Stimulated activated naive CD4-positive, alpha-beta T cell treated with Interleukin-2 at 50 U/mL for 16 hours (primary cell): ENCODE measurements around the gene TSC22D4.

ENCODE experiments used
- DNase-seq: peaks from one replicate; lab custom pipeline; 2025; lab: John Stamatoyannopoulos, UW

Gene TSC22D4

DNA sequence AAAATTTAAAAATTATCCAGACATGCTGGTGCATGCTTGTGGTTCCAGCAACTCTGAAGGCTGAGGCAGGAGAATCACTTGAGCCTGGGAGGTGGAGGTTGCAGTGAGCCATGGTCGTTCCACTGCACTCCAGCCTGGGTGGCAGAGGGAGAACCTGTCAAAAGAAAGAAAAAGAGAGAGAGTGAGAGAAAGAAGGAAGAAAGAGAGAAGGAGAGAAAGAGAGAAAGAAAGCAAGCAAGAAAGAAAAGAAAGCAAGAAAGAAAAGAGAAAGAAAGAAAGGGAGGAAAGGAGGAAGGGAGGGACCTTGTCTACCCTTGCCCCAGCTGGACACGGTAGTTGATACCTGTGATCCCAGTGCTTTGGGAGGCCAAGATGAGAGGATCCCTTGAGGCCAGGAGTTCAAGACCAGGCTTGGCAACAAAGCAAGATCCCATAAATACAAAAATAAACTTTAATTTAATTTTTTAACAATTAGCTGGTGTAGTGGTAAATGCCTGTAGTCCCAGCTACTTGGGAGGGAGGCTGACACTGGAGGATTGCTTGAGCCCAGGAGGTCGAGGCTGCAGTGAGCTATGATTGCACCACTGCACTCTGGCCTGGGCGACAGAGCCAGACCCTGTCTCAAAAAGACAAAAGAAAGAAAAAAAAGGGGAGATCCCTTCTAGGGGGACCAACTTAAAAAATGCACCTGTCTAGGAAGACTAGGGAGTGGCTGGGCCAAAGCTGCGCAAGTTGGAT lies 13.9 kb upstream of the TSC22D4 start:
- no peak for DNase-seq

DNA sequence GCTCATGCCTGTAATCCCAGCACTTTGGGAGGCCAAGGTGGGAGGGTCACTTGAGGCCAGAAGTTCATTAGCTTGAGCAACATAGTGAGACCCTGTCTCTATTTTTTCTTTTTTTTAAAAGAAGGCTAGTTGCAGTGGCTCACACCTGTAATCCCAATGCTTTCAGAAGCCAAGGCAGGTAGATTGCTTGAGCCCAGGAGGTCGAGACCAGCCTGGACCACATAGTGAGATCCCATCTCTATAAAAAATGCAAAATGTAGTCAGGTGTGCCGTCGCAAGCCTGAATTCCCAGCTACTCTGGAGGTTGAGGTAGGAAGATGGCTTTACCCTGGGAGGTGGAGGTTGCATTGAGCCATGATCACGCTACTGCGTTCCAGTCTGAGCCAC lies 12.2 kb upstream of the TSC22D4 start:
- no peak for DNase-seq

- DNase-seq = no peak
Measured at GRCh38 chr7:100490483-100491191, 11.6 kb upstream of the TSC22D4 start.

- no peak for DNase-seq
Measured at GRCh38 chr7:100489824-100490223, 10.8 kb upstream of the TSC22D4 start.

- no peak for DNase-seq
Measured at GRCh38 chr7:100489121-100489520, 10.1 kb upstream of the TSC22D4 start.

DNA sequence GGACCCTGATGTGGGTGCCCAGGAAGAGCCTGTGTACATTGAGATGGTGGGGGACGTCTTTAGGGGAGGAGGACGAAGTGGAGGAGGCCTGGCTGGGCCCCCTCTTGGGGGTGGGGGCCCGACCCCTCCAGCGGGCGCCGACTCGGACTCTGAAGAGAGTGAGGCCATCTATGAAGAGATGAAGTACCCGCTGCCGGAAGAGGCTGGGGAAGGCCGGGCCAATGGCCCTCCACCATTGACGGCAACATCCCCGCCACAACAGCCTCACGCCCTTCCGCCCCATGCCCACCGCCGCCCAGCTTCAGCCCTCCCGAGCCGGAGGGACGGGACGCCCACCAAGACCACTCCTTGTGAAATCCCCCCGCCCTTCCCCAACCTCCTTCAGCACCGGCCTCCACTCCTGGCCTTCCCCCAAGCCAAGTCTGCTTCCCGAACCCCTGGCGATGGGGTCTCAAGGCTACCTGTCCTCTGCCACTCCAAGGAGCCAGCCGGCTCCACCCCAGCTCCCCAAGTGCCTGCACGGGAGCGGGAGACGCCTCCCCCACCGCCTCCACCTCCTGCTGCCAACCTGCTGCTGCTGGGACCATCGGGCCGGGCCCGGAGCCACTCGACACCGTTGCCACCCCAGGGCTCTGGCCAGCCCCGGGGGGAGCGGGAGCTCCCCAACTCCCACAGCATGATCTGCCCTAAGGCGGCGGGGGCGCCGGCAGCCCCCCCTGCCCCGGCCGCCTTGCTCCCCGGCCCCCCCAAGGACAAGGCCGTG lies 9.5 kb upstream of the TSC22D4 start:
- DNase-seq = no peak

- no peak for DNase-seq
Measured at GRCh38 chr7:100486753-100487446, 7.9 kb upstream of the TSC22D4 start.

DNA sequence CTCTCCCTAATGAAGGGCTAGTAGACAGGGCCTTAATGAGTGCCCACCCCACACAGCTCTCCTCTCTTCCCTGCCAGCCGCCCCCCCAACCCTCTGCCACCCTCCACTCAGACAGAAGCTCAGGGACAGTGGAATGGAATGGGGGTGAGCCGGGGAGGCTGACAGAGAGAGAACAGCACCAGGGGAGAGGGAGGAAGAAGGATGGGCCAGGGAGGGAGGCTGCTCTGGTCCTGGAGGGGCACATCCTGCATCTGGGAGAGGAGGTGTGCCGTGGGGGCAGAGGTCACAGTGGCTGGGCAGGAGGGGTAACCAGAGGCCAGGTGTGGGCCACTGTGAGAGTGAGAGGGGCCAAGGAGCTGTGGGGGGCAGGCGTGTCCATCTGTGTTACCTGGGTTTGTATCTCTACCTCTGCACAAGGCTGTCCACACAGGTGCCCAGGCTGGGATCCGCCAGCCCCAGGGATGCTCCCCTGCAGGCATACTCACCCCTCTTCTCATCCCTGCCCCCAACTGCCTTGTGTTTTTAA lies 7.2 kb upstream of the TSC22D4 start:
- DNase-seq = no peak

GRCh38 chr7:100485471-100485876 lies 6.5 kb upstream of the TSC22D4 start:
- DNase-seq = no peak

- DNase-seq = no peak
Measured at GRCh38 chr7:100484673-100485045, 5.6 kb upstream of the TSC22D4 start.

GRCh38 chr7:100483722-100484672 lies 5.0 kb upstream of the TSC22D4 start, which contains the start of gene NYAP1:
NYAP1 (plus strand) TSS chr7:100483927; CDS start chr7:100485312, 1,385 bp downstream.
- peak; percentile 46 for DNase-seq

GRCh38 chr7:100483090-100483721 lies 4.2 kb upstream of the TSC22D4 start:
- DNase-seq = peak; percentile 72

DNA sequence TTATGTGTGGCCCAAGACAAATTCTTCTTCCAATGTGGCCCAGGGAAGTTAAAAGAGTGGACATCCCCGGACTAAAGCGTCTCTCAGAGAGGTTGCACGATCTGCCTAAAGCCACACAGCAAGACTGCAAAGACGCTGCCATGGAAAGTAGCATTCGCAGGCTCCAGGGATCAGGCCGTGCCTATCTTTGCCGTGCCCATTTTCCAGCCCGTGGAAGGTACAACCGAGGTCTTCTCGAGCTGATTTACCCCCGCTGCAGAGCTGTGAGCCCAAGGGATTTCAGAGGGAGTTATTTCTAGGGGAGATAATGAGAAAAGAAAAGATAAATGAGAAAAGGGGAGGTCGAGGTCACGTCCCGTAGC lies 3.7 kb upstream of the TSC22D4 start:
- no peak for DNase-seq

GRCh38 chr7:100481466-100481865 lies 2.5 kb upstream of the TSC22D4 start:
- DNase-seq = no peak

DNA sequence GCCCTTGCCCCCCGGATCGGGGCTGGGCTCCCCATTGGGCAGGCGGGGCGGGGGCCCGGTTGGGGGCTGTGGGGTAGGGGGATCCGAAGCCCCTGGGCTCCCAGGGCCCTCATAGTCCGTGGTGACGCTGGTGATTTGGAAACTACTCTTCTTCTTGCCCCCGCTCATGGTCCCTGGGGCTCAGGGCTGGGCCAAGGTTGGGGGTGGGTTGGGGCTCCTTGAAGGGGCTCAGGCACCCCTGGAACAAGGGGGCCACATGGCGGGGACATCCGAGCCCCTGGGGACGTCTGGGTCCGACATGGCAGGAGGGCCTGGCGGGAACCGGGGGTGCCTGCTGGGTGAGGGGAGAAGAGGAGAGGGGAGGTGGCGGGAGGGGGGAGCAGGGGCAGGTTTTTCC lies 1.1 kb downstream of the TSC22D4 start:
- DNase-seq = no peak

DNA sequence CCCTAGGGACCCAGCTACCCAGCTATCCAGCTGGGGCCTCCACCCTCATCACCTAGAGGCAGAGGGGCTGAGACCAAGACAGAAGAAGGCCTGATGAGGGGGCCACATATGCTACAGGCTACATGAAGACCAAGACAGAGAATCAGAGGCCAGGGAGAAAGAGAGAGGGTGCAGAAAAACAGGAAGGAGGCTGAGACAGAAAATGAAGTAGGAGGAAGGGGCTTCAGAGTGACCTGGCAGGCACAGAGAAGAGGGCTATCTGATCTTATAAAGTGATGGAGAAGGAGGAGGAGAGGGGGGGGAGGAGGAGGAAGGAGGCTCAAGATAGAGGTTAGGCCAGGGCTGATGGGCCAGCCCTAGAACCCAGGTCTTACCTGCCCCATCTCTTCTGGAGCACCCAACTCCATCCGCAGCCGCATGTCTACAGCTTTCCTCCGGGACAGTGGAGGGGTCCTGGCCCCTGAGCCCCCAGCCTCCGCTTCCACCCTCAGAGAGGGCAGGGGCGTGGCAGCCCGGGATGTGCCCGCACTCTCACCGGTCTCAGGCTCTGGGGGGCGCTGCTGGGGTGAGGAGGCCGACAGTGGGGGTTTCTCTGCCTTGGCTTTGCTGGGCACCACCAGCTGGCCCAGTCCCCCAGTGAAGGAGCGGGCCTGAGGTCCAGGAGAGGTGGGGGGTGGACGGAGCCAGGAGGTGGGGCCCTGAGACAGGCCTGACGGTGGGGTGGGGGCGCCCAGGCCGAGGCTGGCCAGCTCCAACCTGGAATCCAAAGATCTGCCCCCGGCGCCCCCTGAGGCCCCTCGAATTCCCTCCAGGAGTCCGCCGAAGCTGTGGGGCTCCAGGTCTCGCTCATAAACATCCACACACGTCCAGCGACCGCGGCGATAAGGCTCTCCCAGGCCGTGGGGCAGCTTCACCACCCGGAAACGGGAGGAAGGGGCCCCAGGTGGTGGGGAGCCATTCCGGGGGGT lies 1.8 kb downstream of the TSC22D4 start:
- peak; percentile 29 for DNase-seq

- DNase-seq = no peak
Measured at GRCh38 chr7:100476101-100476780, 2.8 kb downstream of the TSC22D4 start.

DNA sequence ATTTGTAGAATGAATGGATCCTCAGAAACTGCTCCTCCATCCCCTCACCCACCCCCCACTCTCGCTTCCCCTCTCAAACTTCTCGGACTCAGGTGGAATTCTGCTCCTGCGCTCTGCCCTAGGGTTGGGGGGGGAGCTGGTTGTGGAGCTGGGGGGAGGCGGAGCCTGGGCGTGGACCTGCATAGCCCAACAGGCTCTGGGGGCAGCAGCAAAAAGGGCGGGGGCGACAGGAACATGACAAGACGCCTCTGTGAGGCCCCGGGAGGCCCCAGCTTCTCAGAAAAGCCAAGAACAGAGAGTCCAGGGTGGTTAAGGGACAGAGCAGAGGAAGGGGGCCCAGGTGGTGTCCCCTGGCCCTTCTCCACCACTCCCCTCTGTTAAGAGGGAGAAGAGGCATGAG lies 3.5 kb downstream of the TSC22D4 start:
- DNase-seq = no peak
